GM18505 (cell line): Measurements from ENCODE around the gene SULF2.

Source experiments
- ATAC-seq: cut with Tn5 transposase; IDR thresholded peaks from one replicate; pipeline ENCODE4 v1.9.1; 2021; ENCODE audit not compliant: unreplicated experiment
- POLR2A ChIP-seq: IDR thresholded peaks from 4 replicates; pipeline ENCODE4 v1.6.1; 2011; ENCODE audit warnings: borderline replicate concordance; ENCODE audit not compliant: insufficient read depth, insufficient read length; ENCODE audit errors: extremely low read depth

The SULF2 gene

DNA sequence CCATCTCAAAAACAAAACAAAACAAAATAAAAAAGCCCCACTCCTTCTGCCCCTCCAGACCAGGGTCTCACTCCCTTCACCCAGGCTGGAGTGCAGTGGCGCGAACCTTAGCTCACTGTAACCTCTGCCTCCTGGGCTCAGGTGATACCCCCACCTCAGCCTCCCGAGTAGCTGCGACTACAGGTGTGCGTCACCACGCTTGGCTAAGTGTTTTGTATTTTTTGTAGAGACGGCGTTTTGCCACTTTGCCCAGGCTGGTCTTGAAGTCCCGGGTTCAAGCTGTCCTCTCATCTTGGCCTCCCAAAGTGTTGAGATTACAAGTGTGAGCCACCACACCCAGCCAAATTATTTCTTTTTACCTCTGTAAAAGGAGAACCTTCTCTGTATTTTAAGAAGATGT, 173.5 kb downstream of the SULF2 start:
- TF ChIP-seq POLR2A: no peak
- no peak for ATAC-seq

DNA sequence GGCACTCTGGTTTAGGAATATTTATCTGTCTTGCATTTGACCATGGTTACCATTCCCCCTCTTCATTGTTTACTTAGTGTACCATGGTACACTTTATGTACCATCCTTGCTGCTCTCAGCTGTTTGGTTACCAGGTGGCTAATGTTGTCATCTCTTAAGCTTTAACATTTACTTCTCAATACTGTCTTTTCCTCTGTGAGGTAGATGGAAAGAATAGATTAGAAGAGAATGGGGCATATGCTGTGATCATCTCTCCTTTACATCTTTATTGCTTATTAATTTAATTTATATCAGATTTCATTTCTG, 174.4 kb downstream of the SULF2 start:
- no peak for TF ChIP-seq POLR2A
- ATAC-seq: no peak

DNA sequence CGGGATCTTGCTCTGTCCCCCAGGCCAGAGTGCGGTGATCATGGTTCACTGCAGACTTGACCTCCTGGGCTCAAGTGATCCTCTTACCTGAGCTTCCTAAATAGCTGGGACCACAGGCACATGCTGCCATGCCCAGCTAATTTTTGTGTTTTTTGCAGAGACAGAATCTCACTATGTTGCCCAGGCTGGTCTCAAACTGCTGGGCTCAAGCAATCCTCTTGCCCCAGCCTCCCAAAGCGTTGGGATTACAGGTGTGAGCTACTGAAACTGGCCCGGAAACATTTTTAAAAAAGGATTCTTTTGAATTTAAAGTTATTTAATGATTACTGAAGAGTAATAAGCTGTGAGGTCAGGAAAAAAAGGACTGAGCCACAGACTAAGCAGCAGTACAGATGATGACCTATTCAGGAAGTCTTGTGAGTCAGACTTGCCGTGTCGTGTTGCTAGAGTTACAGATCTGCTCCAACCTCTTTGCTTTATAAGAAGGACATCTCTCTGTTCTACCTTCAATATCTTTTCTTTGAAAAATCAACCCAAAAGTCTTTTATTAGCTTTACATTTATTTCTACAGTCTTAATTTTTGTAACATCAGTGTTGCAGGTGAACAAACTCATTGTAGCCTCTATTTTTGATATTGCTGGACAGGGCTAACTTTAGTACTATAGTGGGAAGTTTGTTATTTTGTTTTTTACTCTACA, 174.9 kb downstream of the SULF2 start:
- no peak for ATAC-seq
- TF ChIP-seq POLR2A: no peak

DNA sequence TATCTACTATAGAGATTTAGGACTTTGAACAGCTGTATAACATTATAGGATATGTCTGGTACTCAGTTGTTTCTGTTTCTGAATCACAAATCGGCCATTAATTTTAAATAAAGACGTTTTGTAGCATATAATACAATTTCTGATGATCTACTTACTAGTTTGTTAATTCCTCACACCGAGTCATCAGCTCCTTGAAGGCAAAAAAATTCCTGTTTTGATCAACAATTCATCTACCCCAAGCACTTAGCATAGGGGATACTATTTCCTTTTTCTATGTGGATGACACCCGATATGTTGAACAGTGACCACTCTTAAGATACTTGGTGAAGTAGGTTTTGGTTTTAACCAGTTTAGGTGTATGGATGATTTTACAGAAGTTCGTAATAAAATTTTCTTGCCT, 176.3 kb downstream of the SULF2 start:
- ATAC-seq: no peak
- no peak for TF ChIP-seq POLR2A
